Lower leg skin (tissue), 4 donors: ENCODE results near the gene ROR2. TPM values are rescaled to one million over a fixed set of nuclear protein-coding genes. Genes with fewer than 3 reads are reported as not detected.

Experiments
- DNase-seq, 2 donors: peaks; one replicate each; pipeline ENCODE4 v3.0.0-alpha.2; 2019; ENCODE audit warnings: low spot score in 2 of 2
- H3K4me3 ChIP-seq: fragments of 200-600 bp; sonication (generic); 2 replicates; pipeline ENCODE4 v1.5.1; 2017; ENCODE audit warnings: mild to moderate bottlenecking, low read depth; ENCODE audit not compliant: poor library complexity, severe bottlenecking
- CTCF ChIP-seq, 3 donors: fragments of 450-650 bp; IDR thresholded peaks; one replicate each; pipeline ENCODE4 v1.5.1; 2016; ENCODE audit warnings: antibody characterized with exemption in 3 of 3, mild to moderate bottlenecking in 3 of 3, moderate library complexity in 2 of 3
- POLR2A ChIP-seq, 2 donors: fragments of 450-650 bp; IDR thresholded peaks; one replicate each; pipeline ENCODE4 v1.6.1; 2016 to 2017; ENCODE audit warnings: antibody characterized with exemption in 2 of 2, mild to moderate bottlenecking in 1 of 2, moderate library complexity in 1 of 2
- WGBS, 2 donors: methylation state at CpG; one replicate each; pipeline ENCODE4 v1.1.5; 2018; 5-methylcytosine and 5-hydroxymethylcytosine counted together
- intact Hi-C: fragments of 100-400 bp; cut with DNase I; formaldehyde crosslinking; loops from one replicate; pipeline ENCODE4 v1.15.0; 2023; ENCODE audit warnings: low total_unique reads
- total RNA-seq, 4 donors: library from RNA; depleted of rRNA; stranded (reverse); fragments of >200 nt; gene quantifications; one replicate each; pipeline ENCODE4 v1.1.0, GENCODE V29; 2016

The ROR2 gene
- total RNA-seq, 4 donors from 2014 or later = 2.3 to 8.7 (median 5.8) TPM

GRCh38 chr9:91841591-91841990 lies 108.4 kb downstream of the ROR2 start:
- TF ChIP-seq CTCF (IDR thresholded peaks at IDR 0.05) (no peak), POLR2A (IDR thresholded peaks at IDR 0.05) (no peak)
- no peak overlapping the region for H3K4me3 ChIP-seq
- no peak for DNase-seq
- 69 to 71% methylated on average over 5 of the region's 5 CpGs for WGBS, 2 donors
- intact Hi-C loops = no loop called here

GRCh38 chr9:91840882-91841281 lies 109.1 kb downstream of the ROR2 start:
- intact Hi-C loops = no loop called here
- WGBS, 2 donors = 82 to 88% methylated on average over 6 of the region's 6 CpGs
- no peak for TF ChIP-seq POLR2A (IDR thresholded peaks at IDR 0.05)
- TF ChIP-seq CTCF (IDR thresholded peaks at IDR 0.05) = no peak
- no peak for DNase-seq
- H3K4me3 ChIP-seq = no peak overlapping the region

- DNase-seq = no peak
- 84 to 90% methylated on average over 8 of the region's 8 CpGs for WGBS, 2 donors
- no peak overlapping the region for H3K4me3 ChIP-seq
- intact Hi-C loops = no loop called here
- no peak for TF ChIP-seq CTCF (IDR thresholded peaks at IDR 0.05)
- no peak for TF ChIP-seq POLR2A (IDR thresholded peaks at IDR 0.05)
Observed at GRCh38 chr9:91840469-91840868, 109.6 kb downstream of the ROR2 start.

GRCh38 chr9:91839926-91840465 lies 110.0 kb downstream of the ROR2 start:
- 75 to 78% methylated on average over 14 of the region's 14 CpGs for WGBS, 2 donors
- intact Hi-C loops = no loop called here
- TF ChIP-seq CTCF (IDR thresholded peaks at IDR 0.05) (no peak), POLR2A (IDR thresholded peaks at IDR 0.05) (no peak)
- no peak for DNase-seq
- no peak overlapping the region for H3K4me3 ChIP-seq

GRCh38 chr9:91837981-91838731 lies 111.9 kb downstream of the ROR2 start:
- 21 to 38% methylated on average over 20 to 21 of the region's 21 CpGs for WGBS, 2 donors
- no peak for DNase-seq
- TF ChIP-seq POLR2A (IDR thresholded peaks at IDR 0.05) = no peak
- no peak for TF ChIP-seq CTCF (IDR thresholded peaks at IDR 0.05)
- no peak overlapping the region for H3K4me3 ChIP-seq
- intact Hi-C loops = no loop called here
